ENCODE data around the gene SUGP1.

SUGP1 gene

GRCh38 chr19:19296953-19297689 lies 23.2 kb downstream of the SUGP1 start:
- no peak for DNase-seq

- DNase-seq = no peak
These were observed 25.4 kb downstream of the SUGP1 start for GRCh38 chr19:19294914-19295313.

- no peak for DNase-seq
These were observed 27.7 kb downstream of the SUGP1 start for GRCh38 chr19:19292607-19293006.

GRCh38 chr19:19285686-19286085 lies 34.6 kb downstream of the SUGP1 start:
- peak; percentile 34 for DNase-seq

GRCh38 chr19:19280561-19280960 lies 39.7 kb downstream of the SUGP1 start:
- DNase-seq = no peak

GRCh38 chr19:19279853-19280252 lies 40.5 kb downstream of the SUGP1 start:
- no peak for DNase-seq

- no peak for DNase-seq
These were observed 41.2 kb downstream of the SUGP1 start for GRCh38 chr19:19279062-19279612.

GRCh38 chr19:19278315-19278714 lies 42.0 kb downstream of the SUGP1 start:
- no peak for DNase-seq

- no peak for DNase-seq
These were observed 43.5 kb downstream of the SUGP1 start for GRCh38 chr19:19276851-19277250.

- no peak for DNase-seq
These were observed 43.9 kb downstream of the SUGP1 start for GRCh38 chr19:19276386-19276785.

GRCh38 chr19:19274716-19275565 lies 45.4 kb downstream of the SUGP1 start:
- no peak for DNase-seq

GRCh38 chr19:19274146-19274545 lies 46.2 kb downstream of the SUGP1 start:
- no peak for DNase-seq

- no peak for DNase-seq
These were observed 48.3 kb downstream of the SUGP1 start for GRCh38 chr19:19271828-19272599.

- DNase-seq = no peak
These were observed 49.3 kb downstream of the SUGP1 start for GRCh38 chr19:19270749-19271571.

- no peak for DNase-seq
These were observed 50.2 kb downstream of the SUGP1 start for GRCh38 chr19:19269952-19270694.

- DNase-seq = no peak
These were observed 51.6 kb downstream of the SUGP1 start for GRCh38 chr19:19268453-19269385.

GRCh38 chr19:19267305-19267704 lies 53.0 kb downstream of the SUGP1 start:
- no peak for DNase-seq

GRCh38 chr19:19263886-19264487 lies 56.3 kb downstream of the SUGP1 start:
- no peak for DNase-seq

- DNase-seq = no peak
These were observed 57.9 kb downstream of the SUGP1 start for GRCh38 chr19:19262190-19263057.
